SJSA1 (cell line): Measurements from ENCODE around the gene ST6GALNAC5. TPM values are rescaled to one million over a fixed set of nuclear protein-coding genes. Genes with fewer than 3 reads are reported as not detected.
"Not testable (repeated sequence)": the region's sequence is repeated elsewhere in the genome, so short reads cannot be mapped to it uniquely, and the experiment has no call there.

ENCODE experiments used
- DNase-seq, 2 experiments: peaks; one replicate each; pipeline ENCODE4 v3.0.0-alpha.2; 2015 to 2020; ENCODE audit warnings: low spot score in 2 of 2, low read depth in 1 of 2
- H3K27ac ChIP-seq: fragments of 250-450 bp; sonication (Bioruptor Pico); 2 replicates; pipeline ENCODE4 v1.5.1; 2020; ENCODE audit warnings: mild to moderate bottlenecking, moderate library complexity
- H3K27me3 ChIP-seq: fragments of 250-450 bp; sonication (Bioruptor Pico); replicated peaks from 2 replicates; pipeline ENCODE4 v1.5.1; 2020; ENCODE audit warnings: mild to moderate bottlenecking, moderate library complexity
- H3K36me3 ChIP-seq: fragments of 250-450 bp; sonication (Bioruptor Pico); 2 replicates; pipeline ENCODE4 v1.5.1; 2020; ENCODE audit warnings: mild to moderate bottlenecking
- H3K4me1 ChIP-seq: fragments of 250-450 bp; sonication (Bioruptor Pico); replicated peaks from 2 replicates; pipeline ENCODE4 v1.6.1; 2021; ENCODE audit warnings: mild to moderate bottlenecking
- H3K4me3 ChIP-seq: fragments of 250-450 bp; sonication (Bioruptor Pico); 2 replicates; pipeline ENCODE4 v1.5.1; 2020; ENCODE audit warnings: mild to moderate bottlenecking
- H3K9me3 ChIP-seq: fragments of 250-450 bp; sonication (Bioruptor Pico); replicated peaks from 2 replicates; pipeline ENCODE4 v1.5.1; 2020; ENCODE audit warnings: mild to moderate bottlenecking
- total RNA-seq: library from RNA; depleted of rRNA; stranded (reverse); fragments of >200 nt; shearing (Covaris generic); gene quantifications from 2 replicates; pipeline ENCODE4 v1.2.3, GENCODE V29; 2014; rRNA removed

The ST6GALNAC5 gene
- total RNA-seq: not detected in 2 replicates

- Histone ChIP-seq H3K4me1 (peaks cover 14% of the 10 kb centered on the region), H3K27me3 (peaks cover 68% of the 10 kb centered on the region), H3K4me3 (peak within 1 kb of the TSS; percentile 13; the same call in 1 of the 2 replicates), H3K36me3 (no peaks in the 10 kb centered on the region), H3K27ac (no peak within 1 kb of the TSS), H3K9me3 (no peaks in the 10 kb centered on the region)
- DNase-seq: peak in 1 of 2 experiments; percentile 11
These were observed at the start of gene ST6GALNAC5 for GRCh38 chr1:76867342-76868130. Gene ST6GALNAC5, plus strand, starts transcription at chr1:76867480.

- Histone ChIP-seq H3K4me1 (no peaks in the 10 kb centered on the region), H3K27ac (no peak overlapping the region), H3K9me3 (no peaks in the 10 kb centered on the region), H3K36me3 (no peaks in the 10 kb centered on the region), H3K27me3 (no peaks in the 10 kb centered on the region), H3K4me3 (no peak overlapping the region)
- no peak for DNase-seq
These were observed 47.3 kb upstream of the ST6GALNAC5 start for GRCh38 chr1:76820028-76820427.

- H3K27me3 ChIP-seq, H3K4me3 ChIP-seq, DNase-seq: not testable (repeated sequence)
These were observed 44.3 kb upstream of the ST6GALNAC5 start for GRCh38 chr1:76822961-76823360.

GRCh38 chr1:76824106-76824505, 43.2 kb upstream of the ST6GALNAC5 start:
- H3K4me3 ChIP-seq: no peak overlapping the region
- H3K27ac ChIP-seq: no peak overlapping the region
- no peaks in the 10 kb centered on the region for H3K27me3 ChIP-seq
- no peaks in the 10 kb centered on the region for H3K9me3 ChIP-seq
- no peak for DNase-seq
- H3K4me1 ChIP-seq: no peaks in the 10 kb centered on the region
- H3K36me3 ChIP-seq: no peaks in the 10 kb centered on the region

More at GRCh38 chr1:76822961-76823360, 44.3 kb upstream of the ST6GALNAC5 start:
- not testable (repeated sequence) for H3K9me3 ChIP-seq, H3K27ac ChIP-seq, H3K4me1 ChIP-seq, H3K36me3 ChIP-seq

- Histone ChIP-seq H3K9me3 (no peaks in the 10 kb centered on the region), H3K4me1 (no peaks in the 10 kb centered on the region), H3K27ac (no peak overlapping the region), H3K36me3 (no peaks in the 10 kb centered on the region), H3K4me3 (no peak overlapping the region), H3K27me3 (no peaks in the 10 kb centered on the region)
- DNase-seq: no peak
These were observed 41.0 kb upstream of the ST6GALNAC5 start for GRCh38 chr1:76826072-76826845.

GRCh38 chr1:76827066-76827465, 40.2 kb upstream of the ST6GALNAC5 start:
- DNase-seq: no peak
- no peaks in the 10 kb centered on the region for H3K36me3 ChIP-seq
- H3K4me3 ChIP-seq: no peak overlapping the region
- H3K4me1 ChIP-seq: no peaks in the 10 kb centered on the region
- H3K9me3 ChIP-seq: no peaks in the 10 kb centered on the region
- H3K27ac ChIP-seq: no peak overlapping the region
- no peaks in the 10 kb centered on the region for H3K27me3 ChIP-seq

GRCh38 chr1:76830373-76830772, 36.9 kb upstream of the ST6GALNAC5 start:
- no peak for DNase-seq
- Histone ChIP-seq H3K4me3 (no peak overlapping the region), H3K27ac (no peak overlapping the region), H3K4me1 (no peaks in the 10 kb centered on the region), H3K36me3 (no peaks in the 10 kb centered on the region), H3K27me3 (no peaks in the 10 kb centered on the region), H3K9me3 (no peaks in the 10 kb centered on the region)

GRCh38 chr1:76832521-76832920, 34.8 kb upstream of the ST6GALNAC5 start:
- Histone ChIP-seq H3K27me3 (no peaks in the 10 kb centered on the region), H3K36me3 (no peaks in the 10 kb centered on the region), H3K4me1 (no peaks in the 10 kb centered on the region), H3K27ac (no peak overlapping the region), H3K4me3 (no peak overlapping the region), H3K9me3 (no peaks in the 10 kb centered on the region)
- no peak for DNase-seq

GRCh38 chr1:76833151-76833550, 34.1 kb upstream of the ST6GALNAC5 start:
- Histone ChIP-seq H3K36me3 (no peaks in the 10 kb centered on the region), H3K27me3 (no peaks in the 10 kb centered on the region), H3K27ac (no peak overlapping the region), H3K4me3 (no peak overlapping the region), H3K9me3 (no peaks in the 10 kb centered on the region), H3K4me1 (no peaks in the 10 kb centered on the region)
- no peak for DNase-seq

- no peaks in the 10 kb centered on the region for H3K36me3 ChIP-seq
- no peak overlapping the region for H3K4me3 ChIP-seq
These were observed 33.4 kb upstream of the ST6GALNAC5 start for GRCh38 chr1:76833856-76834255.

GRCh38 chr1:76835203-76835602, 32.1 kb upstream of the ST6GALNAC5 start:
- H3K36me3 ChIP-seq: no peaks in the 10 kb centered on the region
- no peaks in the 10 kb centered on the region for H3K4me1 ChIP-seq
- no peak overlapping the region for H3K27ac ChIP-seq
- no peak overlapping the region for H3K4me3 ChIP-seq
- H3K27me3 ChIP-seq: no peaks in the 10 kb centered on the region
- DNase-seq: no peak
- no peaks in the 10 kb centered on the region for H3K9me3 ChIP-seq

More at GRCh38 chr1:76833856-76834255, 33.4 kb upstream of the ST6GALNAC5 start:
- H3K27ac ChIP-seq: no peak overlapping the region
- no peaks in the 10 kb centered on the region for H3K4me1 ChIP-seq
- no peaks in the 10 kb centered on the region for H3K9me3 ChIP-seq
- H3K27me3 ChIP-seq: no peaks in the 10 kb centered on the region
- no peak for DNase-seq

- no peak for DNase-seq
- Histone ChIP-seq H3K4me3 (no peak overlapping the region), H3K9me3 (no peaks in the 10 kb centered on the region), H3K27ac (no peak overlapping the region), H3K36me3 (no peaks in the 10 kb centered on the region), H3K27me3 (no peaks in the 10 kb centered on the region), H3K4me1 (no peaks in the 10 kb centered on the region)
These were observed 27.0 kb upstream of the ST6GALNAC5 start for GRCh38 chr1:76840278-76840677.

- no peaks in the 10 kb centered on the region for H3K9me3 ChIP-seq
- no peak overlapping the region for H3K4me3 ChIP-seq
- H3K36me3 ChIP-seq: no peaks in the 10 kb centered on the region
- DNase-seq: no peak
- H3K27ac ChIP-seq: no peak overlapping the region
- H3K27me3 ChIP-seq: no peaks in the 10 kb centered on the region
- H3K4me1 ChIP-seq: no peaks in the 10 kb centered on the region
These were observed 25.8 kb upstream of the ST6GALNAC5 start for GRCh38 chr1:76841460-76841859.

- no peak overlapping the region for H3K4me3 ChIP-seq
- H3K9me3 ChIP-seq: no peaks in the 10 kb centered on the region
These were observed 23.3 kb upstream of the ST6GALNAC5 start for GRCh38 chr1:76843821-76844464.

More at GRCh38 chr1:76843821-76844464, 23.3 kb upstream of the ST6GALNAC5 start:
- Histone ChIP-seq H3K36me3 (no peaks in the 10 kb centered on the region), H3K27ac (no peak overlapping the region), H3K4me1 (no peaks in the 10 kb centered on the region), H3K27me3 (no peaks in the 10 kb centered on the region)
- DNase-seq: no peak
